Right hindlimb (tissue), 1 donor: Measurements from ENCODE around the gene ZNF3.
"Not testable (repeated sequence)": the region's sequence is repeated elsewhere in the genome, so short reads cannot be mapped to it uniquely, and the experiment has no call there.

Experiments used
- DNase-seq: peaks from one replicate; pipeline ENCODE4 v3.0.0-alpha.2; 2018

The ZNF3 gene

DNA sequence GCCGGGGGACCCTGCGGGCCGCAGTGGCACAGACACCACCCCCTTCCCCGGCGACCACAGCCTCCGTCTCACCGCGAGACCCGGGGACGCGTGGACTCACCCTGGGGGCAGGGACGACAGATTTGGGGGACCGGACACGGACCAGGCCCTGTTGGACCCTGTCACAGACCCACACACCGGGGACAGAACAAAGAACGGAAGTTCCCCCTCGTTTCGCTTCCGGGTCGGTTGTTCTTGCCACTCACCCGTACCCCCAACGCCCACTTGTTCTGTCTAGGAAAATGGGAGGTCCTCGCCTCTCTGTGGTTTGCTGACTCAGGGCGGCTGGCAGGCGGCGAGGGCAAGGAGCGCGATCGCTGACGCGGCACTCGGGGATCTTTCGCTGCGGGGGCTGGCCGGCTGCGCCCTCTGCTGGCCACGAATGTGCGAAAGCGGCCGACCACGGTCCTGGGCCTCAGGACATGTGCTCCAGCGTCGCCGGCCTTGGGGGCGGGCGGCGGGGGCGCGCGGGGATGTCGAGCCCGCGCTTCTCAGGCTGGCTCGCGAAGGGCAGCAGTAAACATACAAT lies at the start of gene ZNF3:
Gene ZNF3, minus strand, starts transcription at position 189 of the 568 bp plus-strand sequence. CDS start 4,366 bp downstream, outside the sequence.
- DNase-seq, result peak; percentile 99

DNA sequence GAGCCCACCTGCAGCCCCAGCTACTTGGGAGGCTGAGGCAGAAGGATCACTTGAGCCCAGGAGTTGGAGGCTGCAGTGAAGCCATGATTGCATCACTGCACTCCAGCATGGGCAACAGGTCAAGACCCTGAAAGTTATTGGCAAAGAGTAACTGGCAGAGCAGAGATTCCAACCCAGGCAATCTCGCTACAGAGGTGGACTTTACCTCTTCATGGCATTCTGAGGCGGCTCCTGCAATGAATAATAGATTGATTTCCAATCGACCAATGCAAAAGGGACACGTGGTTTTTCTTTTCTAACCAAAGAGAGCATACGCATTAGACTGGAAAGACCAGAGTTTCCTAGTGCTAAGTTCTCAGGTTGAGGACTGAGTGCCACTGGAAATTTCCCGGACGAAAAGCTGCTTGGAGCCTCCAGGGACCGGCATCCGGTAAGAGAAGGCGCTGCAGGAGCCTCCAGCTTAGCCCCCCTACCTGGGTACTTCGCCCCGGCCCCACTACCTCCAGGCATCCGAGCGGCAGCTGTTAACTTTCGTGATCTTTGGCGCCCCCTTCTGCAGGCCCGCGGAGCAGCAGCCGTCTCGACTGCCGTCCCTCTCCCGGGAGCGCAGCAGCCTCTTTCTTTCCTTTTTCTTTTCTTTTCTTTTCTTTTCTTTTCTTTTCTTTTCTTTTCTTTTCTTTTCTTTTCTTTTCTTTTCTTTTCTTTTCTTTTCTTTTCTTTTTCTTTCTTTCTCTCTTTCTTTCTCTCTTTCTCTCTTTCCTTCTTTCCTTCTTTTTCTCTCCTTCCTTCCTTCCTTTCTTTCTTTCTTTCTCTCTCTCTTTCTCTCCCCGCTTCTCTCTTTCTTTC lies 49.3 kb upstream of the ZNF3 start:
- peak; percentile 83 for DNase-seq

- not testable (repeated sequence) for DNase-seq
Observed at GRCh38 chr7:100130220-100130607, 48.7 kb upstream of the ZNF3 start.

- DNase-seq, result no peak
Observed at GRCh38 chr7:100128637-100128963, 47.1 kb upstream of the ZNF3 start.

DNA sequence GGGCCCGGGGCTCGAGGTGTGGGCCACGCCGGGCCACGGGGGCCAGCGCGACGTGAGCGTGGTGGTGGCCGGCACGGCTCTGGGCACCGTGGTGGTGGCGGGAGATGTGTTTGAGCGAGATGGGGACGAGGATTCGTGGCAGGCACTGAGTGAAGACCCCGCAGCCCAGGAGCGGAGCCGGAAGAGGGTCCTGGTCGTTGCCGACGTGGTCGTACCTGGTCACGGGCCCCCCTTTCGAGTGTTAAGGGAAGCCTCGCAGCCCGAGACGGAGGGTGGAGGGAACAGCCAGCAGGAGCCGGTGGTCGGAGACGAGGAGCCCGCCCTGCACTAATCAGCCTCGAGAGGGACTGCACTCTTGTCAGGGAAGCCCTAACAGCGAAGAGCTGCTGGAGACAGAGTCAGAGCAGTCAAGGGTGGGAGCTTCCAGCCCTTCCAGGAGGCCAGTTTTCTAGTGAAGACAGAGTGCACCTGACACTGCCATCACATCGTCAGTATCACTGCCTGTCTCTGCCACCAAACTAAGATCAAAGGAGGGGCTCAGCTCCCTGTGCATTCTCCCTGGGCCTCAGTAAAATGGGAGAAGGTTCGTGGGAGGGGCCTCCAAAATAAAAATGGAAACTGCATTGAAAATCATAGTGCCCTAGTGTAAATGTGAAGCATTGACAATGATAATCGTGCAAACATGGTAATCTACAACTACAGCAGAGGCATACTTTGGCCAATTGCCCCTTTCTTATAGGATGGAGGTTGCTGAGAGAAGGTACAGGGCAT lies 46.5 kb upstream of the ZNF3 start:
- DNase-seq, result peak; percentile 56

GRCh38 chr7:100126931-100127865 lies 45.7 kb upstream of the ZNF3 start, which contains the start of gene MBLAC1:
Gene MBLAC1, plus strand, starts transcription at chr7:100126967. Its CDS starts 429 bp downstream, at chr7:100127396.
- DNase-seq, result peak; percentile 94

- DNase-seq, result no peak
Observed at GRCh38 chr7:100126239-100126930, 44.9 kb upstream of the ZNF3 start.

DNA sequence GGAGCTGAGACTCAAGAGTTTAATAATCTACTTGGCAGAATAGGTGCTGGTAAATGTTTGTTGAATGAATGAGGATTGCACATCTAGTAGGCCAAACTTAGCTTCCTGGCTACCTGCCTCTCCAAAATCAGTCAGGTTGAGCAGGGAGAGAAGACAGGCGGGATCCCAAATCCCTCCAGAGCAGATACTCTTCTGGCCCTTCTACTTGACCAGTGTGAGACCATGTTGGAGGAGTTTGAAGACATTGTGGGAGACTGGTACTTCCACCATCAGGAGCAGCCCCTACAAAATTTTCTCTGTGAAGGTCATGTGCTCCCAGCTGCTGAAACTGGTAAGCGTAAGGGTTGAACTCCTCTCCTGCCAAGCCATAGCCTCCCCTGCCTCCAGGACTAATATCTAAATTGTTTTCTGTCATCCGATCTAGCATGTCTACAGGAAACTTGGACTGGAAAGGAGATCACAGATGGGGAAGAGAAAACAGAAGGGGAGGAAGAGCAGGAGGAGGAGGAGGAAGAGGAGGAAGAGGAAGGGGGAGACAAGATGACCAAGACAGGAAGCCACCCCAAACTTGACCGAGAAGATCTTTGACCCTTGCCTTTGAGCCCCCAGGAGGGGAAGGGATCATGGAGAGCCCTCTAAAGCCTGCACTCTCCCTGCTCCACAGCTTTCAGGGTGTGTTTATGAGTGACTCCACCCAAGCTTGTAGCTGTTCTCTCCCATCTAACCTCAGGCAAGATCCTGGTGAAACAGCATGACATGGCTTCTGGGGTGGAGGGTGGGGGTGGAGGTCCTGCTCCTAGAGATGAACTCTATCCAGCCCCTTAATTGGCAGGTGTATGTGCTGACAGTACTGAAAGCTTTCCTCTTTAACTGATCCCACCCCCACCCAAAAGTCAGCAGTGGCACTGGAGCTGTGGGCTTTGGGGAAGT lies 43.0 kb upstream of the ZNF3 start:
- no peak for DNase-seq

DNA sequence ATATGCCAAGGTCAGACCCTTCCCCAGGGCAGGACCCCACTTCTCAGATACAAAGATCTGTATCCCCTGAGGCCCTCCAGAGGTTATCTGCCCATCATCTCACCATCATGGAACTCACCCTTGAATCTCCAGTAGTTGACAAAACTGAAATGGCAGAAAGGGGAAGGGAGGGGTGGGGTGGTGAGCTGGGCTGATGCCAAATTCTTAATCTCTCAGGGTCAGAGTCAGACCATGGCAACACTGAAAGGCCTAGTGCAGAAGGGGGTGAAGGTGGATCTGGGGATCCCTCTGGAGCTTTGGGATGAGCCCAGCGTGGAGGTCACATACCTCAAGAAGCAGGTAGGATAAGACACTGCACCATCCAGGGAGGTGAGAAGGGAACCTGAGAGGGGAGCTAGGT lies 41.0 kb upstream of the ZNF3 start:
- DNase-seq, result no peak

GRCh38 chr7:100122067-100122466 lies 40.5 kb upstream of the ZNF3 start:
- no peak for DNase-seq

GRCh38 chr7:100120733-100121036 lies 39.2 kb upstream of the ZNF3 start:
- DNase-seq, result no peak

DNA sequence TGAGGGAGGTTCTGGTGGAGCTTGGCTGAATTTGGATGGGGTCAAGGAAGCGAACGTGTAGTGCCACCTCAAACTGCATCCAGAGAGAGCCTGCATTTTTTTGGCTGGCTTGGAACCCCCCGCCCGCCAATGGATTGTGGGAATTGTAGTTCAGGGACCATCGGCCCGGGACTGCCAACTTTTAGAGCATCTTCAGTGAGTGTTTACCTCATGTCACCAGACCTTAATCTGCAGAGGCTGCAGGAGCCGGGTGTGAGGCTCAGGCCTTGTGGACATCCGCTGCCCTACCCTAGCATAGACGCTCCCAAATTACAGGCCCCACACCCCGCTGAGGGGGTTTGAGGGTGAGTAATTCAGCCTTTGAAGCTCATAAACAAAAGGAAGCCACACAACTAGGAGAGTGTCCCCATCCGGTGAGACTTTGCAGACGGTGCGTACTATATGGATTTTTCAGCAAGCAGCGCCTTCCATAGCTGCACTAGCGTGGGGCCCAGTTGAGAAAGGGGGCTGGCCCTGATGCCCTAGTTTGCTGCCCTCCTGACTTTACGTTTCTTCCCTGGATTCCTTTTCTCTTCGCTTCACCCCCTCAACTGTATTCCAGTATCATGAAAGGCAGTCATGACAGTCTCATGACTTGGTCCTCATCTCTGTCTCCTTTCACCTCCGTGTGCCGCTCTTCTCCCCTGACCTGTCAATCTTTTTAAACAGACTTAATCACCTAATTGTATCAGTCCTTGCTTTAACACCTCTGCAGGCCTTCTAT lies 38.6 kb upstream of the ZNF3 start:
- DNase-seq, result peak; percentile 86

DNA sequence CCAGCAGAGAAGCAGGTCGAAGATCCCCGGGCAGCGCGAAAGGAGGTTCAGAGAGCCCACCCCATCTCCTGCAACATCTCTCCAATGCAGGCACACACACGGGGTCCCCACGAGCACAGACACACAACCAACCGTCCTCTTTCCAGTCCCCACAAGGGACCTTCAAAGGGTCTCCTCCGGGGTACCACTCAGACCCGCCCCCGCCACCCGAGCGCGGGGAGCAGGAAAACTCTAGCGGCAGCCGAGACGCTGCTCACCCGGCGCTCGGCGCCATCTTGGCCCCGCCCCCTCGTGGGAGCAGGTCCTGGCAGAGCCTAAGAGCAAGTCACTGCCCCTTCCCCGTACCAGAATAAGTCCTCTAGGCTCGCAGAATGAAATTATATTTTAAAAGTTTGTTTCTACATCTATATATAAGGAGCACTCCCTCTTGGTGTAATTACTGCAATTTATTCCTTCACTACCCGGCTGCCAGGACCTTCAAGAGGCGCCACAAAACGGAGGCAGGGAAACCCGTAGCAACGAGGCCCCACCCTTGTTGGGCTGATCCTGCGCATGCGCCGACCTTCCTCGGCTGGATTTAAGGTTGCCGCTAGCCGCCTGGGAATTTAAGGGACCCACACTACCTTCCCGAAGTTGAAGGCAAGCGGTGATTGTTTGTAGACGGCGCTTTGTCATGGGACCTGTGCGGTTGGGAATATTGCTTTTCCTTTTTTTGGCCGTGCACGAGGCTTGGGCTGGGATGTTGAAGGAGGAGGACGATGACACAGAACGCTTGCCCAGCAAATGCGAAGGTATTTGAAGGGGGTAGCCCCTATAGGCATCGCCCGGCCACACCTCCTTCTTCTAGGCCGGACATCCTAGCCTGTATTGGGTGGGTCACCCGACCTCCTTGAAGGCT lies 37.8 kb upstream of the ZNF3 start, which contains the start of the genes CNPY4 and TAF6:
Gene CNPY4, plus strand, starts transcription at position 563 of the 898 bp plus-strand sequence. Its CDS starts 111 bp downstream, at position 674.
Gene TAF6, minus strand, starts transcription at position 287 of the 898 bp plus-strand sequence. CDS start 5,149 bp downstream, outside the sequence.
- DNase-seq, result peak; percentile 97

- no peak for DNase-seq
Observed at GRCh38 chr7:100118388-100119071, 37.0 kb upstream of the ZNF3 start.

GRCh38 chr7:100115026-100115425 lies 33.5 kb upstream of the ZNF3 start:
- DNase-seq, result no peak

DNA sequence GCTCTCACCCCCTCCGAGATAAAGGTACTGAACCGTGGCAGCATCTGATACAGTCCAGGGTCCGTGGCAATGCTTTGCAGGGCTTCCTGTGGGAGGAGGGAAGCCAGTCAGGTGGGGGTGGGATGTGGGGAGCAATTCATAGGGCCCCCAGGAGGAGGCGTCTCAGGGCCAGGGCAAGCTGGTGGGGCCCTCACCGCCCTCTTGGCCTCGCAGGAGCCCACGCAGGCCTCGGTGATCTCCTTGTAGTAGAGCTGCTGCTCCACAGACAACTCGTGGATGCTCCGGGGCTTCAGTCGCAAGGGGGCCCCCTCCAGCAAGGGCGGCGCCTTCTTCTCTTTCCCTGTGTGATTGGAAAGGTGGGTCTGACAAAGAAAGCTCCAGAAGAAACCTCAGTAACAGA lies 30.4 kb upstream of the ZNF3 start:
- DNase-seq, result no peak

DNA sequence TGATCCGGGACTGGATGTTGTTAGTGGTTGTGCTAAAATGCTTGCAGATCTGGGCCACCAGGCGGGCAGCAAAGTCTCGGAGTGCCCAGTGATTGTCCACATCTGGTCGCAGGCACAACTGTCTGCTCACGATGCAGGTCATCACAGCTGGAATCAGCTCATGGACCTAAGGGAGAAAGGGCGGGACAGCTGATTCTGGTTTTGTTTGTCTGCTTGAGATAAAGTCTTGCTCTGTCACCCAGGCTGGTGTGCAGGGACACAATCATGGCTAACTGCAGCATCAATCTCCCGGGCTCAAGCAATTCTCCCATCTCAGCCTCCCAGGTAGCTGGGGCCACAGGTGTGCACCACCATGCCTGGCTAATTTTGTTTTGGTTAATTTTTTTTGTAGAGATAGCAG lies 29.6 kb upstream of the ZNF3 start:
- no peak for DNase-seq

DNA sequence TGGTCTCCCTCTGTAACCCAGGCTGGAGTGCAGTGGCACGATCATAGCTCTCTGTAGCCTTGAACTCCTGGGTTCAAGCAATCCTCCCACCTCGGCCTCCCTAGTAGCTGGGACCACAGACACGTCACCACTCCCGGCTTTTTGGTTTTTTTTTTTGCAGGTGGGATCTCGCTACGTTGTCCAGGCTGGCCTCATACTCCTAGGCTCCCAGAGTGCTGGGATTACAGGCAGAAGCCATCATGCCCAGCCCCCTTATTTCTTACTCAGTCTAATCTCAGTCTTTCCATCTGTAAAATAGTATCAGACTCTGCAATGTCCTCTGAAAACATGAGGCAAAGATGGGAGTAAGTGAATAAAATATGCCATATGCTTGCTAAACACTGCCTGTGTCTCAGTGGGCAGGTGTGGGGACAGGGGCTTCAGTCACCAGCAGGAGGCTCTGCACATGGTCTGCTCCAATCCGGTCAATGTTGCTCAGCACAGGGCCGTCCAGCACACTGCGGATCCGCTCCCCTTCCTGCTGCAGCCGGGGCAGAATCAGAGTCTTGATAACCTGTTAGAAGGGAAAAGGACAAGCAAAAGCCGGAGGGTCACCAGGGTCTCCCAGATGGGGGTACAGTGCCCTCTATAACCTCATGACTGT lies 28.1 kb upstream of the ZNF3 start:
- no peak for DNase-seq
